GM19328 (cell line): ENCODE results near the gene COG3.

Source experiments
- ATAC-seq: cut with Tn5 transposase; IDR thresholded peaks from one replicate; pipeline ENCODE4 v1.9.1; 2021; ENCODE audit warnings: mild to moderate bottlenecking, moderate library complexity; ENCODE audit not compliant: unreplicated experiment

Gene COG3

DNA sequence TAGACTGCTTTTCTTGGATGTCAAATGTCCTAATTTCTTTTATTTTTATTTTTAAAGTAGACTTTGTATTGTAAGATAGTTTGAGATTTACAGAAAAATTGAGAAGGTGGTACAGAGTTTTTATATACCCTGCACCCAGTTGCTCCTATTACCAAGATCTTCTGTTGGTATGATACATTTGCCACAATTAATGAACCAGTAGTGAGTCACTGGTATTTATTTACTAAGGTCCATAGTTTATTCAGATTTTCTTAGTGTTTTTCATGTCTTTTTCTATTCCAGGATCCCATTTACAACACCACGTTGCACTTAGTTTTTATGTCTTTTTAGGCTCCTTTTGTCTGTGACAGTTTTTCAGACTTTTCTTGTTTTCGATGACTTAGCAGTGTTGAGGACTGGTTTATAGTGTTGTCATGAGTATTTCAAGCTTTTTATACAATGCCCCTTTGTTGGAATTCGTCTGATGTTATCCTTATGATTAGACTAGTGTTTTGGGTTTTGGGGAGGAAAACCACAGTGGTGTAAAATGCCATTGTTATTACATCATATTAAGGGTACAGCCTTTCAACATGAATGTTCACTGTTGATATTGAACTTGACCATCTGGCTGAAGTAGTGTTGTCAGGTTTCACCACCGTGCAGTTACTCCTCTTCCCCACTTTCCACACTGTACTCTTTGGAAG, 35.9 kb downstream of the COG3 start:
- no peak for ATAC-seq

DNA sequence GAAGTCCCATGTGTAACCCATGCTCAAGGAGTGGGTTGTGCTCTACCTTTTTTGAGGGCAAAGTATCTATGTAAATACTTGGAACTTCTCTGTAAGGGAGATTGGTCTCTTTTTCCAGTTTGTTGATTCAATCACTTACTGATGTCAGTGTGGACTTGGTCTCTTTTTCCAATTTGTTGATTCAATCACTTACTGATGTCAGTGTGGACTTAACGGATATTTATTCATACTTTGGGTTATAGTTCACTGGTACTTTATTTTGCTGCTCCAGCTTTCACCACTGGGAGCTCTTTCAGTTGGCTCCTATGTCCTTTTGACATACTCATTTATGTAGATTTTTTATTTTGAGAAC, 36.4 kb downstream of the COG3 start:
- no peak for ATAC-seq

- ATAC-seq: no peak
These were observed 38.9 kb downstream of the COG3 start for GRCh38 chr13:45503658-45504057.

DNA sequence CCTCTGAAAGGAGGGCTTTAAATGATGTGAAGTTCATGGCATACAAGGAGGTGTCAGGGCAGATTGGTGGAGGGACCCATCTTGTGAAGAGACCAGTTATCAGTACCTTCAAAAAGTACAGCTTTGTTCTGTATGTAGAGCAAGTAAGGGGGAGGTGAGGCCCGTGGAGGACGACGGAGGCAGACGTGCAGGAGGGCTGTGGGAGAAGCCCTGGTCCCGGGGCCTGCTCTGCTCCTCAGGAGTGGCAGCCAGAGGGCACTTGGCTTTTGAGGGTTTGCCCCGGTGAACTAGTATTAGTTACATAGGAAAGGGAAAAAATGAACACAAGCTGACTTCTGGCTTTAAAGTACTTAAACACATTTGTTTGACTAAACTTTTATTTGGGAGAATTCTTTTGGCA, 42.1 kb downstream of the COG3 start:
- no peak for ATAC-seq

- ATAC-seq: no peak
These were observed 44.0 kb downstream of the COG3 start for GRCh38 chr13:45508776-45509175.

- no peak for ATAC-seq
These were observed 45.9 kb downstream of the COG3 start for GRCh38 chr13:45510672-45511071.

DNA sequence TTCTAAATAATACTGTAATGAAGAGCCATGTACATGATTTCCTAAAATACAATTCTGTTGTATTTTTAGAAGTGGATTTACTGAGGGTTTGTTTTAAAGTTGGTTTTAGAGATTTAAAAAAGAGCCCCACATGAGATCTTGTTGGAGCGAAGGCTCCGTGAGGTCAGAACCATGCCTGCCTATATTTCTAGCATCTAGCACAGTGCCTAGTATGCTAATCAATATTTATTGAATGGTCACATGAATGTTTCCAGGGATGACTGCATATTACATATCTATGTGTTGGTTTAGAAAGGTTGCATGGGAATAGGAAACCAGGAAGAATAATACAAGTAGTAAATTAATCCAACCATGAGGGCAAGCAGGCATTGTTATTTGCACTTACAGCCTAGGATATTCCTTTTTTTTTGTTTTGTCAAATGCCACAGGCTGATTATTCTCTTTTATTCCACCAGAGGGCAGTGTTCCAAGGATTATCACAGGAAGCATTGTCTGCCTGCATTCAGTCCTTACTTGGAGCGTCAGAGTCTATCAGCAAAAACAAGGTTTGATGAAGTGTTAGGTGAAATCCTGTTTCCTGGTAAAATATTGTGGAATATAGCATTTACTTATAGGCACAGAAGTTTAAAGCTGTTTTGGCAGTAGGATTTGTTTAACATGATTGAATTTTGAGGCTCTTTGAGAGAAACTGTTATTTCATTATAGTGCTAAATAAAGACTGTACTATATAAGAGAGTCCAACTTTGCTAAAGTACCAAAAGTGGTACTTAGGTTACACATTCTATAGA, 46.8 kb downstream of the COG3 start:
- no peak for ATAC-seq

DNA sequence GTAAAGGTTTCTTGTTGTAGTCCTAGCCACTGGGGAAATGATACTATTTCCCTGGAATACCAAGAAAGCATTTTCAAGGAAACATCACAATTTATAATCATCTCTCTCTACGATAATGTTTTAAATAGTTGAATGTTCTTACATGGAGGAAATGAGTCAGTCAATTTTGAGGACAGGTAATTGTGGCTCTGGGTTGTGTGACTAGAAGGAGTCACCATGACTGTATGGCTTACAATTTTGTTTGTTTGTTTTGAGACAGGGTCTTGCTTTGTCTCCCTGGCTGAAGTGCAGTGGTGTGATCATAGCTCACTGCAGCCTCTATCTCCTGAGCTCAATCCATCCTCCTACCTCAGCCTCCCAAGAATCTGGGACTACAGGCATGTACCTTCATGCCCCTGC, 47.4 kb downstream of the COG3 start:
- ATAC-seq: no peak

DNA sequence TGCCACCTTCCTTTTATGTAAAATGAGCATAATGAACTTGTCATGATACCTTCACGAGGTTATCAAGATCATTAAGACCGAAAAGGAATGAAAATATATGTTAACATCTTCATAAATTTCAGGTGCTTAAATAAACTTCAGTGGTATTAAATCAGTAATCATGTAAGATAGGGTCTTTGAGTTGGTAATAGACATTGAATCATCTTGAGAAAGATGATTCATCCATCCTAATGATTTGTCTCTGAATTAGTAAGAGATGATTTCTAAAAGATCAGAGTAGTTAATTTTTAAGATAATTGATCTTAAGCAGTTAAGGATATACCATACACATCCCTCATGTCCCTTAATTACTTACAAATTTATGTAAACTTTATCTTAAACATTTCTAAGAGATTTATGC, 52.0 kb downstream of the COG3 start:
- no peak for ATAC-seq

GRCh38 chr13:45518525-45519245, 53.9 kb downstream of the COG3 start:
- no peak for ATAC-seq

DNA sequence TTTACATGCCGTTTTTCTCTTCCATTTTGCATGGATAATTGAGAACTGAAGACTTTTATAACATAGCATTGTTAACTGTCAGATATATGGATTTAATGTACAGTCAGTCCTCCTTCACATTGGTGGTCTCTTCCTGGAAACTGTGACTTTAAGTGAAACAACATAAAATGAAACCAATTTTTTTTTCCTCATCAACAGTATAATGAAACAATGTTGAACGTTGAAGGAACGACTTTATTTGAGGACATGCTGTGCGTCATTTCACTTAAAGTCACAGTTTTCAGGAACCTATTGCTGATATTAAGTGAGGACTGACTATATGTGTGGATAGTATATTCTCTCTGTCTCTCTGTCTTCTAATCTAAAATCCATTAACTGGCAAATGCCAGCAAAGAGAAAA, 54.8 kb downstream of the COG3 start:
- no peak for ATAC-seq

- no peak for ATAC-seq
These were observed 56.6 kb downstream of the COG3 start for GRCh38 chr13:45521297-45521696.

DNA sequence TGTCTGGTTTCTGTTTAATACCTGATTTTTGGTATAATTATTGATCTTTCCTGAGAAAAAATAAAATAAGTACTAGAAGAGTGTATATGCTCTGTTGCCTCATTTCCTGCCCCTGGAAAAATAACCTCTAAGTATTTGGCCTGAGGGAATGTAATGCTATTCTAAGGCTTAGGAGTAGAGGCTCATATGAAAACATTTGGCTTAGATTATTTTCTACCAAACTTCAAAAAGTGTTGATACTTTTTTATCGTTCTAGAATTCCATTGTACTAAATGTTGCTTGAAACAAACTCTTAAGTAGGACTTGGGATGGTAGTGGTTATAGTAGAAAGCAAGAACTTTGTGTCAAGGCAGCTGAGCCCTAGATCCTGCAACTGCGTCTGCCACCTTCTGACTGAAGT, 57.8 kb downstream of the COG3 start:
- no peak for ATAC-seq

DNA sequence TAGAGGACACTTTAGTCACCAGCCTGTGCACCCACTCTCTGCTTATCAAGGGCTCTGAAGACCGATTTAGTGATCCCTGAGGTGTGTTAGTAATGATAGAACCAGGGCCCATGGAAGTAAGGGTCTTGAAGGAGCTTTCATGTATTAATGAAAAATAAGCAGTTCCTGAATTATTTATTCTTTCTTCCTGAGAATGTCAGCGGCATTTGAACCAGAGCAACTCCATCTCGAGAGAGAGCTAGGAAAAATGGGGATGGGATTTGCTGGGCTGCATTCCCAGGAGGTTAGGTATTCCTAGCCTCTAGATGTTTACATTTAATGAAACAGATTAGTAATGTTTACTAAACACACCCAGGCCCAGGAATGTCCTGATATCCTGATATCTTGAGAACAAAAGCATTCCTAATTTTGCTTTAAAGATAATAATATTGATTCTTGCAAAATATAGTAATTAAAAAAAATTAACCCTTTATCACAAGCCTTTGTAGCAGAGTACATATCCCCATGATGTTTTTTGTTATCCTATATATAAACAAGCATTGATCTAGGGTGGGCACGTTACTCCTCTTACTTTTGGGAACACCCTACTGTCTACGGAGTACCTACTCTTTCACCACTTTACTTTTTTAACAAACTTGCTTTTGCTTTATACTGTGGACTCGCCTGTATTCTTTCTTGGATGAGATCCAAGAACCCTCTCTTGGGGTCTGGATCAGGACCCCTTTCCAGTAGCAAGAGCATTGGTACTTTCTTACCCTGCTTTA, 63.1 kb downstream of the COG3 start:
- no peak for ATAC-seq

- ATAC-seq: no peak
These were observed 65.0 kb downstream of the COG3 start for GRCh38 chr13:45529758-45530157.

DNA sequence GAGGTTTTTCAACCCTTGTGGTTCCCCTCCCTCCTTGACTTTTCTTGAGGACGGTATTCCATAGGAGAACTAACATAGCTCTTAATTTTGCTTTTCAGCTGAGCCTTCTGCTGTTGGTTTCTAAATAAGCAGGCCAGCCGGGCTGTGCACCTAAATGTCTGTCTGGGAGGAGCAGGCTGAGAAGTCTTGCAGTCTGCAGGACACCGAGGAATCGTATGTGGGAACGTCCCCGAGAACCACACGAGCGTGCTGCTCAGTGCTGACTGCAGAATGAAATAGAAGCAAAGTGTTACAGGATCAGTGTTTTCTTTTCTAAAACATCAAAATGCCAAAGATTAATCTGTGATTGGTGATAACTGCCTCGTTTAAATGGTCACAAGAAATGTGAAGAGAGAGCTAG, 69.9 kb downstream of the COG3 start:
- ATAC-seq: no peak

DNA sequence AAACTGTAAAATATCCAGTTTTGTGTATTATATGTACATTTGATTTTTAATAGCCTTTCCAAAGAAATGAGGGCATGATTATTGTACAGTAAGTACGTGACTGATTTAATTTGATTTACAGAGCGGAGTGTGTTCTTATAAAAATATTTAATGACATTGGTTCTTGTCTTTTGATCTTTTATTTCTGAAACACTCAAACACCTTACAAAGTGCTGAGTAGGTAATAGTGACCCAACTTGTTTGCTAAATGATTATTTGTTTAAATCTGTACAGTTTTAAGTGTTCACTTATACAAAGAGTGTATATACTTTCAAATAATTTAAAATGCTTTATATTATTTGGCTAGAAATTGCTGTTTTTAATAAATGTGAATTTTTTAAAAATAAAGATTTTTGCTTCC, 71.5 kb downstream of the COG3 start:
- ATAC-seq: no peak

- ATAC-seq: no peak
These were observed 72.8 kb downstream of the COG3 start for GRCh38 chr13:45537516-45537915.

DNA sequence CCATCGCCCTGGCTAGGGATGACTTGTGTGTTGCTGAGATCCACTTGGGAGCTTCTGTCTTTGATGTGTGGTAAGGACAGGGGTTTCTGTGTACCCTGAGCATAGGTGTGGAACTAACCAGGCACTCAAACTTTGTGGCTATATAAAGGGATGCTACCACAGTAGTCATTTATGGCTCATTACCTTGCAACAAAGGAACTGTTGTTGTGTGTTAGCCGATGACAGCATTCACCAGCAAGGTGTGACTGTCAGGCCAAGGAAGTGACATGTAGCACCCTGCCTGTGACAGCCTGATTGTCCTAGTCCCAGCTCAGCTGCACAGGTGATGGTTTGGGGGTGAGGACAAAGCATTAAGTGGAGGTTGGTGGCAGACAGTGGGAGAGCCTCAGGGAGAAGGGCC, 73.6 kb downstream of the COG3 start:
- no peak for ATAC-seq

DNA sequence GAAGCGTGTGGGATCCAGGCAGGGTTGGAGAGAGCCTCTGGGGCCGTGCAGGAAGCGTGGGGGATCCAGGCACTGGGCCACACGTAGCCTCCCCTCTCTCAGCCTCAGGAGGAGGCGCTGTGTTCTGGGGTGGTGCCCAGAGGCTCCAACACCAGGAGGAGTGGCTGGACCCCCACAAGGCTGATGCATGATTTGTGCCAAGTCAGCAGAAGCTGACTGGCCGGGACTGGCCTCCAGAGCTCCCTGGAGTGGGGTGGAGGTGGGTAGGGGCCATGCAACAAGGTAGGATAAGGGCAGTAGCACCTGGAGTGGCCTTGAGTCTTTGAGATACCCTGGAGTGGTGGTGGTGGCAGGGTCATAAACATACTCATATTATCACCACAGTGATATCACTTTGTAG, 75.5 kb downstream of the COG3 start:
- ATAC-seq: no peak

DNA sequence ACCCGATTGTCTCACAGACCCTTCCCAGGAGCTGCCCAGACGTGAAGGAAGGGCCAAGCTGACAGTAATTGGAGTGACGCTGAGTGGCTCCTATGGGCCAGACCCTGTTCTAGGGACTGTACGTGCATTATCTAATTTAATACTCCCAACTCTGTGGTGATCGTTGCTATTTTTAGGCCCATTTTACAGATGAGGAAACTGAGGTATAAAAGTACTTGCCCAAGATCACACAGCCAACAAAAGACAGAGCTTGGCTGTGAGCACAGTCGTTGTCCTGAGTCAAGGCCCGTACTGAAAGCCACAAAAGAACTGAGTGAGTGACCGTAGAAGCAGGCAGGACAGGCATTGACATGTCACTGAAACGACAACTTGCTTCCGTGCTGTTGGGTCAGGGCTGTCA, 76.1 kb downstream of the COG3 start:
- ATAC-seq: no peak
